Spleen (tissue), 11 donors: ENCODE results near the gene TAS1R1. TPM values are rescaled to one million over a fixed set of nuclear protein-coding genes. Genes with fewer than 3 reads are reported as not detected.

ENCODE experiments used
- DNase-seq: peaks from one replicate; pipeline ENCODE4 v3.0.0-alpha.2; 2020
- H3K27ac ChIP-seq, 8 donors: fragments of 200-600 bp; sonication (generic) in 7 of 8; 1 replicate in 4 of 8; 2 replicates in 4 of 8; pipeline versions ENCODE4 v1.5.0 to v1.8.0; 2016 to 2021; ENCODE audit warnings: inconsistent platforms in 4 of 8, mild to moderate bottlenecking in 4 of 8, moderate library complexity in 1 of 8
- H3K27me3 ChIP-seq, 7 donors: fragments of 200-600 bp; sonication (generic) in 6 of 7; replicated peaks in 1 of 7; 1 replicate in 4 of 7; 2 replicates in 3 of 7; pipeline versions ENCODE4 v1.5.0 to v1.8.0; 2016 to 2021; ENCODE audit warnings: inconsistent platforms in 3 of 7, mild to moderate bottlenecking in 1 of 7
- H3K36me3 ChIP-seq, 6 donors: fragments of 200-600 bp; sonication (generic) in 5 of 6; 1 replicate in 4 of 6; 2 replicates in 2 of 6; pipeline versions ENCODE4 v1.5.0 to v1.8.0; 2016 to 2021; ENCODE audit warnings: inconsistent platforms in 2 of 6
- H3K4me1 ChIP-seq, 6 donors: fragments of 200-600 bp; sonication (generic) in 5 of 6; 1 replicate in 3 of 6; 2 replicates in 3 of 6; pipeline versions ENCODE4 v1.5.0 to v1.8.0; 2016 to 2021; ENCODE audit warnings: inconsistent platforms in 3 of 6
- H3K4me3 ChIP-seq, 8 donors: fragments of 200-600 bp; sonication (generic) in 7 of 8; 1 replicate in 4 of 8; 2 replicates in 4 of 8; pipeline versions ENCODE4 v1.5.0 to v1.8.0; 2016 to 2021; ENCODE audit warnings: inconsistent platforms in 4 of 8, mild to moderate bottlenecking in 4 of 8, moderate library complexity in 2 of 8
- H3K9me3 ChIP-seq, 8 donors: fragments of 200-600 bp; sonication (generic) in 7 of 8; 1 replicate in 4 of 8; 2 replicates in 4 of 8; pipeline versions ENCODE4 v1.5.0 to v1.8.0; 2016 to 2021; ENCODE audit warnings: inconsistent platforms in 4 of 8
- POLR2A ChIP-seq, 3 donors: fragments of 450-650 bp; IDR thresholded peaks; one replicate each; pipeline ENCODE4 v1.5.1; 2017; ENCODE audit warnings: antibody characterized with exemption in 3 of 3, mild to moderate bottlenecking in 1 of 3
- POLR2AphosphoS5 ChIP-seq, 3 donors: sonication (generic); formaldehyde crosslinking; IDR thresholded peaks; one replicate each; pipeline ENCODE4 v1.5.1; 2017; ENCODE audit warnings: antibody characterized with exemption in 3 of 3
- WGBS, 5 donors: extraction: QIAGEN DNeasy Blood & Tissue Kit in 3 of 5; methylation state at CpG; one replicate each; pipeline versions ENCODE4 v1.1.5 to v1.1.7; 2013 to 2018; 5-methylcytosine and 5-hydroxymethylcytosine counted together
- intact Hi-C: fragments of 100-400 bp; cut with DNase I; formaldehyde crosslinking; loops from one replicate; pipeline ENCODE4 v1.15.0; 2023; ENCODE audit warnings: low total_unique reads
- polyA plus RNA-seq, 3 donors: library from polyadenylated mRNA; stranded (reverse); fragments of 200-250 nt; gene quantifications; one replicate each; pipeline ENCODE4 v1.2.1, GENCODE V29; 2013
- total RNA-seq, 7 donors: library from RNA; depleted of rRNA in 3 of 7; stranded (reverse); fragments of >200 nt in 3 of 7; fragmentation: NEBNext Ultra II Directional in 4 of 7; extraction: Animal tissue kit (Norgen Biotek cat#: 25700) in 4 of 7; gene quantifications; one replicate each; pipeline versions ENCODE4 v1.1.0 to v1.2.1, GENCODE V29; 2016 to 2021
- TF ChIP-seq, protein P1 (sequence below), 11 experiments: fragments of 200-600 bp in 7 of 11; fragments of 450-650 bp in 4 of 11; sonication (generic) in 4 of 11; IDR thresholded peaks in 8 of 11; conservative IDR thresholded peaks in 3 of 11; 1 replicate in 7 of 11; 2 replicates in 4 of 11; pipeline versions ENCODE4 v1.4.0 to v1.8.0; 2016 to 2021; ENCODE audit warnings: antibody characterized with exemption in 11 of 11, inconsistent platforms in 4 of 11, mild to moderate bottlenecking in 1 of 11
- donor health status: healthy with polysubstance abuse.
- donor health status: DM: no; HTN: no; CAD: no; lungs with moderate emphysema.
- donor health status: DM: no; HTN: no; CAD: no.
- donor health status: Bipolar disorder and iron deficiency.
- donor health status: healthy.
- donor health status: DM: no; HTN: no; CAD: no.
- donor health status: DM: yes; HTN: yes; CAD: no.

TAS1R1 gene
- total and polyA plus RNA-seq, 10 donors, result 0.09 to 0.88 (median 0.43) TPM

DNA sequence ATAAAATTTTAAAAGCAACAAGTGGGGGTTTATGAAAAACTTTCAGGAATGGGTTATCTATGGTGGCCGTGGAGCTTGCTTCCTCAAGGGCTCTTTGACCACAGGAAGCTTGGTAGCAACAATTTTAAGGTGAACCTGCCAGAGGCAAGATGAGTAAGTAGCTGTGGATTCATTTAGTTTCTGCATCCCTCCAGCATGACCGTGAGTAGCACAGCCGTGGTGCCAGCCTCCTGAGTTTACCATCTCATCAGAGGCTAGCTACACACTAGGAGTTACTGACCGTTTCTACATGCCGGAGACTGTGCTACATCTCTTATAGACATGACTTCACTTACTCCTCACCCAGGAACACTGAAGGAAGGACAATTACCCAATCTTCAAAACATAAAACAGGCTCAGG, 33.6 kb upstream of the TAS1R1 start:
- Histone ChIP-seq H3K4me3 (no peak overlapping the region), H3K4me1 (peaks cover 0 to 25% (median 10%) of the 10 kb centered on the region in 6 donors), H3K27ac (peak overlapping the region in 1 of 8 donors; percentile 67), H3K27me3 (no peaks in the 10 kb centered on the region), H3K36me3 (peaks cover 0 to 29% (median 19%) of the 10 kb centered on the region in 6 donors), H3K9me3 (no peaks in the 10 kb centered on the region)
- WGBS, 5 donors, result 52 to 68% (median 58%) methylated on average over 5 of the region's 5 CpGs
- intact Hi-C loops, result no loop called here
- no peak for DNase-seq
- TF ChIP-seq POLR2AphosphoS5 (IDR thresholded peaks at IDR 0.05), result no peak
- no peak for TF ChIP-seq POLR2A (IDR thresholded peaks at IDR 0.05)
- TF ChIP-seq, protein P1, sequence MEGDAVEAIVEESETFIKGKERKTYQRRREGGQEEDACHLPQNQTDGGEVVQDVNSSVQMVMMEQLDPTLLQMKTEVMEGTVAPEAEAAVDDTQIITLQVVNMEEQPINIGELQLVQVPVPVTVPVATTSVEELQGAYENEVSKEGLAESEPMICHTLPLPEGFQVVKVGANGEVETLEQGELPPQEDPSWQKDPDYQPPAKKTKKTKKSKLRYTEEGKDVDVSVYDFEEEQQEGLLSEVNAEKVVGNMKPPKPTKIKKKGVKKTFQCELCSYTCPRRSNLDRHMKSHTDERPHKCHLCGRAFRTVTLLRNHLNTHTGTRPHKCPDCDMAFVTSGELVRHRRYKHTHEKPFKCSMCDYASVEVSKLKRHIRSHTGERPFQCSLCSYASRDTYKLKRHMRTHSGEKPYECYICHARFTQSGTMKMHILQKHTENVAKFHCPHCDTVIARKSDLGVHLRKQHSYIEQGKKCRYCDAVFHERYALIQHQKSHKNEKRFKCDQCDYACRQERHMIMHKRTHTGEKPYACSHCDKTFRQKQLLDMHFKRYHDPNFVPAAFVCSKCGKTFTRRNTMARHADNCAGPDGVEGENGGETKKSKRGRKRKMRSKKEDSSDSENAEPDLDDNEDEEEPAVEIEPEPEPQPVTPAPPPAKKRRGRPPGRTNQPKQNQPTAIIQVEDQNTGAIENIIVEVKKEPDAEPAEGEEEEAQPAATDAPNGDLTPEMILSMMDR (IDR thresholded peaks at IDR 0.05 in 8 of 11, conservative IDR thresholded peaks at IDR 0.05 in 3 of 11), result no peak

DNA sequence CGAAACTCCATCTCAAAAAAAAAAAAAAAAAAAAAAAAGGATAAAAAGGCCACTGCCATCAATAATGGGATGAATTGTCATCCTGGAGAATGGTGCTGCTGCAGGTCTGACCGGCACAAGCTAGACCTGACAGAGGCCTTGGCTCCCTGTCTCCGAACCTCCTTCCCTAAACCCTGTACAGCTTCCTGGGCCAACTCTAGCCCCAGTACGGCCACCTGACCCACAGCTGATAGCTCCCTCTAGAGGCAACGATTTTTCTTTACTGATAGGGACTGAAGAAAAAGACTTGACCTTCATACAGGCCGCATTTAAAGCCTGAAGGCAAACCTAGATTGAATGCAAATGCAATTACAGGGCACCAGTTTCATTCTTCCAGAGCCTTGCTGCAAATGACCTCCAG, 31.5 kb upstream of the TAS1R1 start:
- Histone ChIP-seq H3K9me3 (no peaks in the 10 kb centered on the region), H3K36me3 (peaks cover 4 to 50% (median 37%) of the 10 kb centered on the region in 6 donors), H3K4me3 (no peak overlapping the region), H3K27me3 (no peaks in the 10 kb centered on the region), H3K4me1 (peaks cover 0 to 32% (median 10%) of the 10 kb centered on the region in 6 donors), H3K27ac (no peak overlapping the region)
- no peak for DNase-seq
- intact Hi-C loops, result no loop called here
- 30 to 61% (median 44%) methylated on average over 5 to 6 of the region's 6 CpGs for WGBS, 5 donors
- TF ChIP-seq, protein P1 (IDR thresholded peaks at IDR 0.05 in 8 of 11, conservative IDR thresholded peaks at IDR 0.05 in 3 of 11), result peak in 8 of 11 experiments; percentile 6 to 56 (median 39)
- no peak for TF ChIP-seq POLR2A (IDR thresholded peaks at IDR 0.05)
- TF ChIP-seq POLR2AphosphoS5 (IDR thresholded peaks at IDR 0.05), result no peak

DNA sequence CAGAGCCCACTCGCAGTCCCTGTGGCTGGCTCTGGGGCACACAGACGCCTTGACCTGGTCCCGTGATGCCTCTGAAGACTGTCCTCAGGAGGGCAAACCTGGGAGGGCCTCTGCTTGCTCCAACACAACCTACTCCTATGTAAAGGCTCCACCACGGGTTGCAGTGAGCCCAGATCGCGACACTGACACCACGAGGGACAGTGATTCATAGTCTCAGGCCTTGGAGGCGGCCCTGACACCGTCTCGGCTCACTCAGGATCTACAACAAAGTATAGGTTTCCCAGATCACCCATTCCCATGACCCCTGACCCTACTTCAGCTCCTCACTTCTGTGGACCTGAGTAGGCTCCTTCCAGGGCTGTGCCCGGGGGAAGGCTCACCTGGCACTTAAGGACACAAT, 28.8 kb upstream of the TAS1R1 start:
- no peak for DNase-seq
- TF ChIP-seq POLR2A (IDR thresholded peaks at IDR 0.05) (no peak), POLR2AphosphoS5 (IDR thresholded peaks at IDR 0.05) (peak in 1 of 3 donors; percentile 16)
- TF ChIP-seq, protein P1 (IDR thresholded peaks at IDR 0.05 in 8 of 11, conservative IDR thresholded peaks at IDR 0.05 in 3 of 11), result no peak
- no peaks in the 10 kb centered on the region for H3K27me3 ChIP-seq
- no peak overlapping the region for H3K4me3 ChIP-seq
- H3K27ac ChIP-seq, result no peak overlapping the region
- H3K4me1 ChIP-seq, result peaks cover 0 to 25% (median 5%) of the 10 kb centered on the region in 6 donors
- peaks cover 8 to 77% (median 64%) of the 10 kb centered on the region in 6 donors for H3K36me3 ChIP-seq
- H3K9me3 ChIP-seq, result no peaks in the 10 kb centered on the region
- intact Hi-C loops, result no loop called here
- 78 to 88% (median 82%) methylated on average over 10 to 11 of the region's 11 CpGs for WGBS, 5 donors

DNA sequence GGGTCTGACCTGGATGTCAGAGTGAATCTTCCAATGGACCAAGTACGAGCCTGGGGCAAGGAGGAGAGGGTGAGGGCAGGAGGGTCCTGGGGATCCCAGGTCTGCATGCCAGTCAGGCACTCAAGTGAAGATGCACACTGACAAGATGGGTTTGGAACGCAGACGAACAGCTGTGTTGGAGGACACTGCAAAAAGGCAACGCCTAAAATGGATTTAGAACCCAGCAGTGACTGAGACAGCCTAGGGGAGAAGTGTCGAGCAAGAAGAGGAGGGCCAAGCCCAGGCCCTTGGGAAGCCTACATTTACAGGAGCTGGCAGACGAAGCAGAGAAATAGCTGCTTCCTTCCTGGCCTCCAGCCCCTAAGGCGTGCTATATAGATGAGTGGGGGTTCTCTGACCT, 26.6 kb upstream of the TAS1R1 start:
- Histone ChIP-seq H3K4me3 (no peak overlapping the region), H3K4me1 (peaks cover 0 to 21% (median 4%) of the 10 kb centered on the region in 6 donors), H3K9me3 (no peaks in the 10 kb centered on the region), H3K27ac (no peak overlapping the region), H3K36me3 (peaks cover 14 to 99% (median 84%) of the 10 kb centered on the region in 6 donors), H3K27me3 (no peaks in the 10 kb centered on the region)
- WGBS, 5 donors, result 81 to 90% (median 88%) methylated on average over 6 to 7 of the region's 7 CpGs
- no peak for DNase-seq
- TF ChIP-seq POLR2A (IDR thresholded peaks at IDR 0.05) (no peak), POLR2AphosphoS5 (IDR thresholded peaks at IDR 0.05) (peak in 1 of 3 donors; percentile 7)
- intact Hi-C loops, result no loop called here
